Cerebellar nuclear complex (tissue), 1 donor: ENCODE data around the gene GPHN.

Source experiments
- DNase-seq, 2 experiments: peaks; one replicate each; lab custom pipeline; 2025; lab: John Stamatoyannopoulos, UW

GPHN gene

DNA sequence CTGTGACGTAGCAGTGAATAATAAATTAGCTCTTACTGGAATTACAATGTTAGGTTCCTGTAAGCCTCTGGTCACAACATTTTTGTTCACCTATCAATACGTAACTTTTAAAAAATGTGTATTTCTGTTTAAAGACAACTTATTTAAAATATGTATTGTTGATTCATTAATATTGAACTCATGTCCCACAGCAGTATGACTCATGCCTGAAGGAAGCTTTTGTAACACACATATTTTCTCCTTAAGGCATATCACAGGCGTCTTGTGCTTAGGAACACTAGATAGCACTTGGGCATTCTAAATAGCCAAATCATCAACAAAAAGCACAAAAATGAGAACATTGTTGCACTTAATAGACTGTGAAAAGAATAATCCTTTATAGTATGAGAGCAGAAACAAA lies 92.5 kb downstream of the GPHN start:
- DNase-seq = no peak

GRCh38 chr14:66601932-66602578 lies 94.1 kb downstream of the GPHN start:
- DNase-seq = no peak

- DNase-seq = no peak
These were observed 96.0 kb downstream of the GPHN start for GRCh38 chr14:66603945-66604344.

- DNase-seq = no peak
These were observed 98.9 kb downstream of the GPHN start for GRCh38 chr14:66606826-66607225.

- DNase-seq = no peak
These were observed 102.2 kb downstream of the GPHN start for GRCh38 chr14:66610154-66610563.

GRCh38 chr14:66613344-66613743 lies 105.4 kb downstream of the GPHN start:
- no peak for DNase-seq

- no peak for DNase-seq
These were observed 112.0 kb downstream of the GPHN start for GRCh38 chr14:66619952-66620351.

- DNase-seq = no peak
These were observed 115.9 kb downstream of the GPHN start for GRCh38 chr14:66623838-66624237.

GRCh38 chr14:66624336-66624937 lies 116.5 kb downstream of the GPHN start:
- DNase-seq = peak in 1 of 2 experiments; percentile 5

- no peak for DNase-seq
These were observed 120.7 kb downstream of the GPHN start for GRCh38 chr14:66628636-66629035.

DNA sequence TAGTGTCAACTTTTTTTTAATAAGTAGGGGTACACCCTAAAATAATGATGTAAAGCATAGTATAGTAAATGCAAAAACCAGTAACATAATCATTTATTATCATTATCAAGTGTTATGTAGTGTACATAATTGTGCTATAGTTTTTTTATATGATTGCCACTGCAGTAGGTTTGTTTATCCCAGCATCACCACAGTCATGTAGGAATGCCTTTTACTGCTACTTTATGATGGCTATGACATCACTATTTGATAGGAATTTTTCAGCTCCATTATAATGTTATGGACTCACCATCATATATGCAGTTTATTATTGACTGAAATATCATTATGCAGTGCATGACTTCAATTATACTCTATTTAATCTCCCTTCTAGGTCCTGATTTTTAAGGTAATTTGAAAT lies 121.6 kb downstream of the GPHN start:
- DNase-seq = no peak

DNA sequence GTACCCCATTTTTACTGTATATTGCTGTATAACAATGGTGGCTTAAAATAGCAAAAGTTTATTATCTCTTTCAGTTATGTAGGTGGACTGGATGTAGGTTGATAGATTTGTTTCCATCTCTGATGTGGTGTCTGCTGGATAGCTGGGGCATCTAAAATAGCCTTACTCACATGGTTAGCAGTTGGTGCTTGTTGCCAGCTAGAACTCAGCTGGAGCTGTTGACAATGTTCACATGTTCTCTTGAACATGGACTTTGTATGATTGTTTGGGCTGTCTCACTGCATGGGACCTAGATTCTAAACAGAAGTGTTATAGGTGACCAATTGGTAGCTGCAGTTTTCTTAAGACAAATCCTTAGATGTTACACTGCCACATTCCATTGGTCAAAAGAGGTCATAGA lies 126.9 kb downstream of the GPHN start:
- DNase-seq = no peak

DNA sequence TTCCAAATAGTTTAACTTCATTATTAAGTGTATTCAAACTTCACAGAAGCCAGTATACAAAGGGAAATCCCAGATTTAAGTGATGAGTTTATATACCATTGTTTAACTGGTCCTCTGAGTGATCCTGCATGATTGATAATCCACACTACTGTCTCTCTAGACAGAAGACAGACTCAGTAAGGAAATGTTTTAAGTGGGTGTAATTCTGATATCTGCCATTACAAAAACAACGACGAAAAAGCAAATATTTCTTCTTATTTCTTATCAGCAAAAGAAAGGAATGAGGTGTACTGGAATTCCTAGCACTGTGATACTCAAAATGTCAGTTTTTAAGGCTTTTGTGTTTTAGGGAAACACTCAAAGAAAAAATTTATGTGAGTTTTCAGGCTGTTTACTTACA lies 127.5 kb downstream of the GPHN start:
- DNase-seq = no peak

GRCh38 chr14:66636240-66636639 lies 128.3 kb downstream of the GPHN start:
- DNase-seq = no peak

DNA sequence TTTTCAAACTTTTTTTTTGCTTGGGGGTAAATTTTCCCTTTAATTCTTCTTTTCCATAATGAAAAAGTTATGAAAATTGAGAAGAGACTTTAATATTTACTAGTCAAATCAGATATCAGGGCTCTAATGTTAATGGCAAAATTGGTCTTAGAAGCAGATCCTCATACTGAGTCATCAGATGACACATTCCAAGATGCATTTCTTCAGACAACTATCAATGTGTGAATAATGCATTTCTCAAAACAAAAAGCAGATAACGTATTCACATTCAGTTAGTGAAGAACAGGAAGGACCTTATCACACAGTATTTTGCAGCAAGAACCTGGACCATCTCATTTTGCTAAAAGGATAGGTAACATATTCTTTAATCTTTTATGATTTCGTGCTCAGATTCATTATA lies 130.7 kb downstream of the GPHN start:
- DNase-seq = no peak

DNA sequence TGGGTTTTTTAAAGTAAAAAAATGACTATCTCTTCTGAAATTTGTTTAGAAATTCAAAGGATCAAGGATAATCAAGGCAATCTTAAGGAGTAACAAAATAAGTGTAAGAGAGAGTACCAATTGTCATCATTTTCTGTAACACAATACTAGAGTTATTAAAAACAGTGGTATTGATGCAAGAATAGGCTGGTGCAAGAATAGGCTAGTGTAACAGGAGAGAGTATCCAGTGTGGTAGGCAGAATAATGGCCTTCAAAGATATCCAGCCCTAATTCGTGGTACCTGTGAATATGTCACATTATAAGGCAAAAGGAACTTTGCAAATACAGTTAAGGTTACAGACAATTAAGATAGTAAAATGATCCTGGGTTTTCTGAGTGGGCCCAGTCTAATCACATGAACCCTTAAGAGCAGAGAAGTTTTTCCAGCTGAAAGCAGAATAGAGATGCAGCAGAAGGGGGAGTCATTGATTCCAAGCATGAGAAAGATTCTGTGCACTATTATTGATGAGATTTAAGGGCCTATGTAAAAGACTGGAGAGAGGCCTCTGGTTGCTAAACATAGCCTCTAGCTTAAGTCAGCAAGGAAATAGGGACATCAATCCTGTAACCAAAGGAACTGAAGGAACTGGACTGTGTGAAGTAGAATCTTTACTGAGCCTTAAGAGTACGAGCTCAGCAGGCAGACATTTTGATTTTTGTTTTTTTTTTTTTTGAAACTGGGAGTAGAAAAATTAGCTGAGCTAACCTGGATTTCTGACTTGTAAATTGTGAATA lies 134.1 kb downstream of the GPHN start:
- no peak for DNase-seq

- DNase-seq = no peak
These were observed 135.4 kb downstream of the GPHN start for GRCh38 chr14:66643344-66643743.

DNA sequence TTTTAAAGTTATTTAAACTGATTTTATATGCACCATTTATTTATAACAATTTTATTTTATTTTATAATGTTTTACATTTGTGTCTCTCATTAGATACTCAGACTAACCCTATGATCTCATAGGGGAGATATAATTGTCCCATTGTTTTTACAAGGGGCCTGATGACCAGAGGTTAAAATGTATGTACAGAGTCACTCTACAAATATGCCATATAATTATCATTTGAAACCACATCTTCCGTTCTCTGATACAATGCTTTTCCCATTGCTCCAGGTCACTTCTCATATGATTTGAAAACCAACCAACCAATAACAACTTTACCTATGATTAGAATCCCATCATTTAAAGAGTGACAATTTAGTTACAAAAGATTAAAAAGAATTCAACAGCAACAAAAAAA lies 137.8 kb downstream of the GPHN start:
- DNase-seq = no peak

DNA sequence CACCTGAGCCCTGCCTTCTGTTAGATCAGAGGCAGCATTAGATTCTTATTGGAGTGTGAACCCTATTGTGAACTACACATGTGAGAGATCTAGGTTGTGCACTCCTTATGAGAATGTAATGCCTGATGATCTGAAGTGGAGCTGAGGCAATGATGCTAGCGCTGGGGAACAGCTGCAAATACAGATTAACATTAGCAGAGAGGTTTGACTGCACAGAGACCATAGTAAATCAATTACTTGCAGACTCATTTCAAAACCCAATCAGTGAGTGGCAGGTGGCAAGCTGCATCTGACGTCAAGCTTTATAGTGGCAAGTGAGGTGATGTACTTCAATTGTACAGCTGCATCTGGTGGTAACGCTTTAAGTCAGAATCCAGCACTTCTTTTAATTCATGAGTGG lies 141.6 kb downstream of the GPHN start:
- no peak for DNase-seq

DNA sequence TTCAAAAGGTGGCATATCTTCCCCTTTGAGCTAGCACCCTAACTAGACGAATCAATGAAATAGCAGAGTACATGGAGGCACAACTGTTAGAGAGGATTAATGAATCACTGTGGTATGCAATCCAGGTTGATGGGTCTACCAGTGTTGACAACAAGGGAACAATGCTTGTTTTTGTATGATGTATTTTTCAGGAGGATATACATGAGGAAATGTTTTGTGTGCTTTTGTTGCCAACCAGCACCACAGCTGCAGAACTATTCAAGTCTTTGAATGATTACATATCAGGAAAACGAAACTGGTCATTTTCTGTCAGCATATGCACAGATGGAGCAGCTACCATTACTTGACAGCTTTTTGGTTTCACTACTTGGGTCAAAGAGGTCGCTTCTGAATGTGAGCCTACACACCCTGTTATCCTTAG lies 142.6 kb downstream of the GPHN start:
- no peak for DNase-seq

GRCh38 chr14:66651536-66652220 lies 143.7 kb downstream of the GPHN start:
- DNase-seq = no peak

GRCh38 chr14:66652525-66653106 lies 144.7 kb downstream of the GPHN start:
- DNase-seq = no peak
